Activated CD8-positive, alpha-beta memory T cell treated with anti-CD3 and anti-CD28 coated beads, Interleukin-2, amount 50 U/mL, for 4 hours (primary cell): Measurements from ENCODE around the gene CLEC16A.

Experiments
- DNase-seq: peaks from one replicate; pipeline ENCODE4 v3.0.0-alpha.2; 2020

The CLEC16A gene

GRCh38 chr16:11187522-11188023 is 243.2 kb downstream of the CLEC16A start:
- no peak for DNase-seq

- DNase-seq, result no peak
Measured at GRCh38 chr16:11188801-11189740, 244.7 kb downstream of the CLEC16A start.

GRCh38 chr16:11190588-11191560 is 246.5 kb downstream of the CLEC16A start:
- DNase-seq, result no peak

GRCh38 chr16:11191665-11192064 is 247.3 kb downstream of the CLEC16A start:
- DNase-seq, result no peak

GRCh38 chr16:11193494-11193893 is 249.1 kb downstream of the CLEC16A start:
- DNase-seq, result no peak

GRCh38 chr16:11194913-11195312 is 250.5 kb downstream of the CLEC16A start:
- no peak for DNase-seq

- no peak for DNase-seq
Measured at GRCh38 chr16:11196286-11196828, 252.0 kb downstream of the CLEC16A start.

GRCh38 chr16:11198375-11198774 is 254.0 kb downstream of the CLEC16A start:
- DNase-seq, result no peak

GRCh38 chr16:11198828-11199227 is 254.5 kb downstream of the CLEC16A start:
- no peak for DNase-seq

- no peak for DNase-seq
Measured at GRCh38 chr16:11200592-11200991, 256.2 kb downstream of the CLEC16A start.

GRCh38 chr16:11201498-11202259 is 257.3 kb downstream of the CLEC16A start:
- no peak for DNase-seq

GRCh38 chr16:11202260-11203091 is 258.1 kb downstream of the CLEC16A start:
- DNase-seq, result no peak

- DNase-seq, result no peak
Measured at GRCh38 chr16:11203111-11203623, 258.8 kb downstream of the CLEC16A start.

GRCh38 chr16:11204513-11205047 is 260.2 kb downstream of the CLEC16A start:
- no peak for DNase-seq

GRCh38 chr16:11205065-11205699 is 260.8 kb downstream of the CLEC16A start:
- DNase-seq, result no peak

- no peak for DNase-seq
Measured at GRCh38 chr16:11205754-11206581, 261.6 kb downstream of the CLEC16A start.

GRCh38 chr16:11207646-11208045 is 263.3 kb downstream of the CLEC16A start:
- DNase-seq, result no peak

- no peak for DNase-seq
Measured at GRCh38 chr16:11208916-11209665, 264.7 kb downstream of the CLEC16A start.
